CD4-positive, alpha-beta T cell treated with Interleukin-10 for 1 hour (primary cell): ENCODE measurements around the gene CBS.
"Not testable (repeated sequence)": the region's sequence is repeated elsewhere in the genome, so short reads cannot be mapped to it uniquely, and the experiment has no call there.

Source experiments
- DNase-seq: peaks from one replicate; pipeline ENCODE4 v3.0.0-alpha.2; 2020

Gene CBS

GRCh38 chr21:43023175-43023574 is 52.5 kb downstream of the CBS start:
- no peak for DNase-seq

DNA sequence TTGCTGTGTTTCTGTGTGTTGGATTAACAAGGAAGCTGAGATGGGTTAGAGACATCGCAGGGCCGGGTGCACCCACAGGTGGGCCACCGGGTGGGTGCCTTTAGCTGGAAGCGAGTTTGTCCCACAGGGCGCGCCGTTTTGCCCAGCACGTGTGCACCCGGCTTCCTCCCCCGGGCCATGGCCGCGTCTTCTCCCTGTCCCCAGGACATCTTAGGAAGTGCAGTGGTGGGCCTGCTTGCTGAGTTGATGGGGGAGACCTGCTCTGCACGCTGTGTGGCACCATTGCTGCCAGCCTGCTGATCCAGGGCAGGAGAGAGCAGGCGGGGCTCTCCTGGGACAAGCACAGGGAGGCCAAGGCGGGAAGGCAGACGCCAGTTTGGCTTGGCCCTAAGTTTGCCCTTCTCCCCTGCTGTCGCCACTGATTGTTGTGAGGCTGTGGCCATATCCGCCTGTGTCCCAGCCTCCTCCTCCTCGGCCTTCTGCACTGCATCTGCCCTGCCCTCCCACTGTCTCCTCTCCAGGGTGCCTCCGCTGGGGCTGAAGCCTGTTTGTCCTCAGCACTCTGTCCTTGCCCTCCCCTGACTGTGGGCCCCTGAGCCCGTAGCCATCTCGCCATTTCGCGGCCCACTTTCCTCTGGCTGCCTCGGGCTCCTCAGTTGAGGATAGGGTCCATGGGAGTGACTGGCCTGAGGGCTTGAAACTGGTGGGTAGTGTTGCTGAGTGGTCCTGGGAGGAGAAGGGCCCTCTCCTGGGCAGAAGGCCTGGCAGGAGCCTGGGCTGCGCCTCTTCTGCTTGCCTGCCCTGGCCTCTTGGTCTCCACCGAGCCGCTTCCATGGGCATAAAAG is 53.7 kb downstream of the CBS start:
- no peak for DNase-seq

GRCh38 chr21:43021191-43021590 is 54.4 kb downstream of the CBS start:
- no peak for DNase-seq

DNA sequence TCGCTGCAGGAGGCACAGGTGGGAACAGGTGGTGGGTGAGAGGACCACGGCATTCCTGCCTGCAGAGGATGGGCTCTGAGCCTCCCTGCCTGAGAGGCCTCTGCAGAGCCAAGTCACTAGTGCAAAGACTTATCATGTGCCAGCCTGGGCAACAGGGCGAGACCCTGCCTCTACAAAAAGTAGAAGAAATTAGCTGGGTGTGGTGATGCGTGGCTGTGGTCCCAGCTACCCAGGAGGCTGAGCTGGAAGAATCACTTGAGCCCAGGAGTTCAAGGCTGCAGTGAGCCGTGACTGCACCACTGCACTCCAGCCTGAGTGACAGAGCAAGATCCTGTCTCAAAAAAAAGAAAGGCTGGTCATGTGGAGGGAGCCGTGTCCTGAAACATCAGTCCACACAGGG is 54.9 kb downstream of the CBS start:
- no peak for DNase-seq

DNA sequence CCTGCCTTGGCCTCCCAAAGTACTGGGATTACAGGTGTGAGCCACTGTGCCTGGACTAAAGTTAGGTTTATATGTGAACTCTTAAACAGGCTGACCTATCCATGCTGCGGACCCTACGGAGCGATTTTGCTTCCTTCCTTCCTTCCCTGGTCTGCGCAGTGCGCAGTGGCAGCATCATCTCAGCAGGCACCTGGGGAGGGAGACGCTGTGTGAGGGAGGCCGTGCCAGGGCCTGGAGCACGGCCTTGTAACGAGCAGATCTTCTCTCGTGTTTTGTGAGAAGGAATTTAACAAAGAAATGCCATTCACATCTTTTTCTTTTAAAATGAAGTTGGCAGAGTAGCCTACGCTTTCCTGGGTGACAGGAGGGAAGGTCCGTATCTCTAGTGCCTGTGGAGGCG is 55.5 kb downstream of the CBS start:
- DNase-seq, result no peak

- DNase-seq, result no peak
Measured at GRCh38 chr21:43018519-43018918, 57.1 kb downstream of the CBS start.

DNA sequence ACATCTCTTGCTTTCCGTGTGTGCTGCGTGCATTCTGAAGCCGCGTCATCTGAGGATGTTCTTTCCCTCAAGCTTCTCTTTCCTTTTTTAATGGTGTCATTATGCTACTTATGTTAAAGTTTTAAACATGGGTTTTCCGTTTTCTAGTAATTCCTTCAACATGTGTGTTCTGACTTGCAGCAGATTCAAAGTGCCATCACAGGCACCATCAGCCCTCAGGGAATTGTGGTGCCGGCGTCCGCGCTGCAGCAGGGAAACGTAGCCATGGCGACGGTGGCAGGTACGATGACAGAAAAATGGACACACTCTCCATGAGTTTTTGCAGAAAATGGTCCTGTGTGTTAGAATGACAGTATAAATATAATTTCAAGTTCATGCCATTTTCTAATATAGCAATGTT is 58.9 kb downstream of the CBS start:
- no peak for DNase-seq

GRCh38 chr21:43015906-43016540 is 59.6 kb downstream of the CBS start:
- DNase-seq, result no peak

- DNase-seq, result no peak
Measured at GRCh38 chr21:43012596-43012995, 63.0 kb downstream of the CBS start.

DNA sequence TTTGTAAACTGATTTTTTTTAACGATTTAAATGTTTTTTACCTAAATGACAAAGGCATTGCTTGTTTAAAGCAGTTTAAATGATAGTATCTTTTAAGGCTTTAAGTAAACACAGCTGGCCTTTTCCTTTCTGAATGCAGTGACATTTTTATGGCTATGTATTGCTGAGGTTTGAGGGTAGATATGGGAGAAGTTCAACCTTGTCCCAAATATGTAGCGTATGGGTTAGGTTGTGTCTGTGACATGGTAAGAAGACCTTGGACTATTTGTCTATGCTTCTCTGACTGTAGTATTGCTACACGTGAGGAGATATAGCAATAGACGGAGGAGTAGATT is 68.8 kb downstream of the CBS start:
- DNase-seq, result no peak

- not testable (repeated sequence) for DNase-seq
Measured at GRCh38 chr21:43006051-43006873, 69.4 kb downstream of the CBS start.

- DNase-seq, result no peak
Measured at GRCh38 chr21:43005635-43006034, 70.0 kb downstream of the CBS start.

DNA sequence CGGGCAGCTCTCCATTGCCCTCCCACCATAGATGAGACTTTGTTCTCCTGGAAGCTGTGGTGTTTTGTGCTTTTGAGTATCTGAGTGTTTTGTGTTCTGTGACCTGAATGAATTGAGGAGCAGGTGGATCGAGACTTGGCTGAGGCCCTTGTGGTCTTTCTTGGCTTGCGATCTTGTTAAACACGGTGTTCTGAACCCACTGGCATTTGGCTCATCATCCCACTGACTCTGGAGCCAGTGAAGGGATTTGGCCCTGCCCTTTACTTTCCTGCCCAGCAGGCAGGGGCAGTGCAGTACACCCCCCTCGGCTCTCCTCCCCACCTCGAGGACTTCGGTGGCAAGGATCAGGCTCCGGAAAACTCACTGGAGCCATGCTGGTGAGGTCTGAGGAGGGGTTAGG is 70.7 kb downstream of the CBS start:
- no peak for DNase-seq
